Cardiac muscle cell (in vitro differentiated cells and primary cell): ENCODE measurements around the gene ANKRD18B. TPM values are rescaled to one million over a fixed set of nuclear protein-coding genes. Genes with fewer than 3 reads are reported as not detected.
"Not testable (repeated sequence)": the region's sequence is repeated elsewhere in the genome, so short reads cannot be mapped to it uniquely, and the experiment has no call there.

Experiments
- DNase-seq, 2 donors: peaks; one replicate each; pipeline versions ENCODE4 v3.0.0 to v3.0.0-alpha.2; 2010 to 2017; ENCODE audit warnings: low read depth in 1 of 2, low spot score in 1 of 2
- H3K27ac ChIP-seq: fragments of 200-600 bp; sonication (generic); 2 replicates; pipeline ENCODE4 v1.5.1; 2016
- H3K27me3 ChIP-seq: fragments of 200-600 bp; sonication (generic); 2 replicates; pipeline ENCODE4 v1.6.0; 2016; ENCODE audit warnings: control low read depth
- H3K36me3 ChIP-seq: fragments of 200-600 bp; sonication (generic); 2 replicates; pipeline ENCODE4 v1.5.1; 2016; ENCODE audit warnings: control low read depth
- H3K4me1 ChIP-seq: fragments of 200-600 bp; sonication (generic); 2 replicates; pipeline ENCODE4 v1.8.1; 2017; ENCODE audit warnings: low read depth, mild to moderate bottlenecking, mixed run types
- H3K4me3 ChIP-seq: fragments of 200-600 bp; sonication (generic); 2 replicates; pipeline ENCODE4 v1.5.1; 2016; ENCODE audit warnings: mild to moderate bottlenecking
- H3K9me3 ChIP-seq: fragments of 200-600 bp; sonication (generic); 2 replicates; pipeline ENCODE4 v1.5.1; 2017; ENCODE audit warnings: low read depth, mild to moderate bottlenecking, control low read depth
- polyA plus RNA-seq: library from polyadenylated mRNA; unstranded; fragments of >200 nt; fragmentation: Nextera tagmentation; extraction: Ambion mirVana; gene quantifications from 2 replicates; pipeline ENCODE4 v1.2.1, GENCODE V29; 2016
- total RNA-seq: library from RNA; depleted of rRNA; stranded (reverse); fragments of >200 nt; gene quantifications from 2 replicates; pipeline ENCODE4 v1.2.3, GENCODE V29; 2016
- TF ChIP-seq, protein P1 (sequence below): IDR thresholded peaks from 2 replicates; pipeline ENCODE4 v1.5.1; 2012; ENCODE audit warnings: low read depth, mild to moderate bottlenecking, low read length

ANKRD18B gene
- total RNA-seq, result 0.80 TPM in 1 of 2 replicates, not detected in the other
- 1.8 and 2.4 TPM in 2 replicates for polyA plus RNA-seq

DNA sequence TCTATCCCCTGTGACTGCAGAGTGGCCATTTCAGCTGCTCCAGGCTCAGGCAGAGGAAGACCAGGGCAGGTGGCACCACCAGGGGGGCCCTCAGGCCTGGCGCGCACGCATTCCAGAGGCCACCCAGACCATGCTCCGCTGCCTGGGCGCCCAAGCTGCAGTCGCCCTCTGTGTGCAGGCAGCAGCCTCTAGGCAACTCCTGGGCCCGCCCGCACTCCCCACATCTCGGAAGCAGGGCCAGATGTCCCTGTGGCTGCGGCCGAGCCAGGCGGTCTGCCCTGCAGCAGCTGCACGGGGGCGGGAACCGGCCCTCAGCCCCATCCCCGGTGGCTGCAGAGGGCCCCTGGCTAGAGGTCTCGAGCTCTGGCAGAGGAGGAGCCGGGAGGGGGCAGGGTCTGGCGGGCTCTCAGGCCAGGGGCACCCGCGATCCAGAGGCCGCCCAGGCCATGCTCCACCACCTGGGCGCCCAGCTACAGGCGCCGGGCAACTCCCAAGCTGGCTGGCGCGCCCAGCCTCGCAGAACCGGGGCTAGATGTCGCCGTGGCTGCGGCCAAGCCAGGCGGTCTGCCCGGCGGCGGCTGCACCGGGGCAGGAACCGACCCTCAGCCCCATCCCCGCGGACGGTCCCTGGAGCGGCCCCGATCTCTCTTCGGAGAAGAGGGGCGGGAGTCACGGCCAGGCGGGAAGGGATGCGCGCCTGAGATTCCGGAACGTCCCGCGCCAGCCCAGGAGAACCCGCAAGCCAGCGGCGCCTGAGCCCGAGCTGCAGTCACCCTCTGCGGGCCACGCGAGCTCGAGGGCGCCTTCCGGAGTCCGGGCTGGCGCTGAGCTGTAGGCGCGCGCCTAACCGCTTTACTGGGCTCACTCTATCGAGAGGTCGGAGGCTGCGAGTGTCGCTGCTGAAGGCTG is at the start of gene ANKRD18B:
ANKRD18B (plus strand) TSS at position 855 of the 909 bp plus-strand sequence. CDS start 239 bp downstream, outside the sequence.
- H3K4me3 ChIP-seq, result peak within 1 kb of the TSS; percentile 32
- H3K27me3 ChIP-seq, result peaks cover 51% of the 10 kb centered on the region
- DNase-seq, result peak; percentile 52 to 69
- not testable (repeated sequence) for H3K9me3 ChIP-seq, H3K27ac ChIP-seq, H3K4me1 ChIP-seq, H3K36me3 ChIP-seq
- TF ChIP-seq, protein P1, sequence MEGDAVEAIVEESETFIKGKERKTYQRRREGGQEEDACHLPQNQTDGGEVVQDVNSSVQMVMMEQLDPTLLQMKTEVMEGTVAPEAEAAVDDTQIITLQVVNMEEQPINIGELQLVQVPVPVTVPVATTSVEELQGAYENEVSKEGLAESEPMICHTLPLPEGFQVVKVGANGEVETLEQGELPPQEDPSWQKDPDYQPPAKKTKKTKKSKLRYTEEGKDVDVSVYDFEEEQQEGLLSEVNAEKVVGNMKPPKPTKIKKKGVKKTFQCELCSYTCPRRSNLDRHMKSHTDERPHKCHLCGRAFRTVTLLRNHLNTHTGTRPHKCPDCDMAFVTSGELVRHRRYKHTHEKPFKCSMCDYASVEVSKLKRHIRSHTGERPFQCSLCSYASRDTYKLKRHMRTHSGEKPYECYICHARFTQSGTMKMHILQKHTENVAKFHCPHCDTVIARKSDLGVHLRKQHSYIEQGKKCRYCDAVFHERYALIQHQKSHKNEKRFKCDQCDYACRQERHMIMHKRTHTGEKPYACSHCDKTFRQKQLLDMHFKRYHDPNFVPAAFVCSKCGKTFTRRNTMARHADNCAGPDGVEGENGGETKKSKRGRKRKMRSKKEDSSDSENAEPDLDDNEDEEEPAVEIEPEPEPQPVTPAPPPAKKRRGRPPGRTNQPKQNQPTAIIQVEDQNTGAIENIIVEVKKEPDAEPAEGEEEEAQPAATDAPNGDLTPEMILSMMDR, result peak; percentile 23

DNA sequence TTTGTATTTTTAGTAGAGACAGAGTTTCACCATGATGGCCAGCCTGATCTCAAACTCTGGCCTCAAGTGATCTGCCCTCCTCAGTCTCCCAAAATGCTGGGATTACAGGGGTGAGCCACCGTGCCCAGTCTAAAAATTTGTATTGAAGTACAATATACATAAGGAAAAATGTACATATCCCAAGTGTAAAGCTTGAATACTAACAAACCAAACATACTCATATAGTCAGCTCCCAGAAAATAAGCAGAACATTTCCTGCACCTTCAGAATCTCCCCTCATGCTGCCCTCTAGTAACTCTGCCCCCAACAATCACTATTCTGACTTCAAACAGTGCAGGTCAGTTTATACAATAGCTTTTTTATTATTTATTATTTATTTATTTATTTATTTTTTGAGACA is 48.7 kb upstream of the ANKRD18B start:
- DNase-seq, result no peak
- Histone ChIP-seq H3K27ac (no peak overlapping the region), H3K9me3 (no peaks in the 10 kb centered on the region), H3K4me3 (no peak overlapping the region), H3K4me1 (peaks cover 3% of the 10 kb centered on the region), H3K27me3 (no peaks in the 10 kb centered on the region), H3K36me3 (peaks cover 9% of the 10 kb centered on the region)
- TF ChIP-seq, protein P1, result no peak

DNA sequence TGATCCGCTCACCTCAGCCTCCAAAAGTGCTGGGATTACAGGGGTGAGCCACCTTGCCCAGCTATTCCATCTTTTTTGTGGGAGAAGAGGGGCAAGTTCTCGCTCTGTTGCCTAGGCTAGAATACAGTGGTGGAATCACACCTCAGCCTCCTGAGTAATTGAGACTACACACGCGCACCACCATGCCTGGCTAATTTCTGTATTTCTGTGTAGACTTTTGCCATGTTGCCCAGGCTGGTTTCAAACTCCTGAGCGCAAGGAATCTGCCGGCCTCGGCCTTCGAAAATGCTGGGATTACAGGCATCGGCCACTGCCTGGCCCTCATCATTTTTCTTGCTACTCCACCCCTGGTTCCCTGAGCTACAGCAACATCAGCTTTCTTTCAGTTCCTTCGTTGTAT is 47.5 kb upstream of the ANKRD18B start:
- H3K4me1 ChIP-seq, result peaks cover 3% of the 10 kb centered on the region
- TF ChIP-seq, protein P1, result no peak
- H3K36me3 ChIP-seq, result peaks cover 4% of the 10 kb centered on the region
- H3K4me3 ChIP-seq, result no peak overlapping the region
- H3K27ac ChIP-seq, result no peak overlapping the region
- no peaks in the 10 kb centered on the region for H3K9me3 ChIP-seq
- H3K27me3 ChIP-seq, result no peaks in the 10 kb centered on the region
- no peak for DNase-seq

DNA sequence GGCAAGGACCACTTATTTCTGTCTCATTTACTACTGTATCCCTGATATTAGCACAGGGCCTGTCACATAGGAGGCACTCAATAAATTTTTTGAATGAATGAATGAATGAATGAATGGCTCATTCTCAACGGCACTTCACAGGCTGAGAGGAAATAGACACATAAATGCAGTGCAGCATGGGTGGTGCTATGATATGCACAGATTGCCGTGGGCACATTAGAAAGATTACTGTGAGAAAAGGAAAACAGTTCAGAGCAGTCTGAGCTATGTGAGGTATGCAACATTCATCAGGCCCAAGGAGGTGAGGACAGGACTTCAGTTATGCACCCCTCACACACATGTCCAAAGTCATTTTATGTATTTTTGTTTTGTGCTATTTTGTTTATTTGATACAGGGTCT is 43.9 kb upstream of the ANKRD18B start:
- TF ChIP-seq, protein P1, result no peak
- Histone ChIP-seq H3K36me3 (no peaks in the 10 kb centered on the region), H3K27ac (no peak overlapping the region), H3K27me3 (no peaks in the 10 kb centered on the region), H3K4me3 (no peak overlapping the region), H3K4me1 (no peaks in the 10 kb centered on the region), H3K9me3 (no peaks in the 10 kb centered on the region)
- DNase-seq, result no peak

DNA sequence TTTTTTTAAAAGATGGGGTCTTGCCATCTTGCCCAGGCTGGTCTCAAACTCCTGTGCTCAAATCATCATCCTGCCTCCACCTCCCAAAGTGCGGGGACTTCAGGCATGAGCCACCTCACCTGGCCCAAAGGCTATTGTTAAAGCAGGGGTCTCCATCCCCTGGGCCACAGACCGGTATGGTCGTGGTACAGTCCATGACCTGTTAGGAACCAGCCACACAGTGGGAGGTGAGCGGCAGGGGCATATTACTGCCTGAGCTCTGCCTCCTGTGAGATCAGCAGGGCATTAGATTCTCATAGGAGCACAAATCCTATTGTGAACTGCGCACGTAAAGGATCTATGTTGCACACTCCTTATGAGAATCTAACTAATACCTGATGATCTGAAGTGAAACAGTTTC is 43.1 kb upstream of the ANKRD18B start:
- TF ChIP-seq, protein P1, result no peak
- no peak overlapping the region for H3K4me3 ChIP-seq
- H3K9me3 ChIP-seq, result no peaks in the 10 kb centered on the region
- H3K27ac ChIP-seq, result no peak overlapping the region
- DNase-seq, result no peak
- H3K27me3 ChIP-seq, result no peaks in the 10 kb centered on the region
- H3K36me3 ChIP-seq, result no peaks in the 10 kb centered on the region
- no peaks in the 10 kb centered on the region for H3K4me1 ChIP-seq

- H3K27ac ChIP-seq, DNase-seq, H3K9me3 ChIP-seq, H3K4me3 ChIP-seq, H3K4me1 ChIP-seq, H3K36me3 ChIP-seq, H3K27me3 ChIP-seq: not testable (repeated sequence)
These were observed 38.7 kb upstream of the ANKRD18B start for GRCh38 chr9:33485312-33485711.
